Measurements from ENCODE around the gene DYSF. TPM values are rescaled to one million over a fixed set of nuclear protein-coding genes. Genes with fewer than 3 reads are reported as not detected.

Gene DYSF
- total RNA-seq, 4 donors from 2014 or later = 2.6 to 20.7 (median 12.7) TPM

DNA sequence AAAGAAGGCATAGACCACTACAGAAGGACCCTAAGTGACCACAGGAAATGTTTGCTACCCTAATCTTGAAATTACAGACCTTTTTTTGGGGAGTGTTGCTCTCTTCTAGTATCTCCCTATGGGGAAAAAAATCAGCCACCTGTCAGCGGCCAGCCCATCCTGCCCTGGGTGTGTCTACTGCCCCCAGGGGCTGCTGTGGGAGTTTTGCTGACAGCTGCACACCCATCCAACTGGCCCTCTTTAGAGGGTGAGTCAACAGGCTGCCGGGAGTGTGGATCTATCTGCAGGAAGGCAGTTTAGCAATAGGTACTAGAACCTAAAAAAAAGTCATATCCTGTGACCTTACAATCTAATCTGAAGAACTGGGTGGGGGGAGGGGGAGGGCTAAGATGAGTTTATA lies 796 bp upstream of the DYSF start:
- TF ChIP-seq POLR2A (IDR thresholded peaks at IDR 0.05) = no peak
- TF ChIP-seq, protein P1, sequence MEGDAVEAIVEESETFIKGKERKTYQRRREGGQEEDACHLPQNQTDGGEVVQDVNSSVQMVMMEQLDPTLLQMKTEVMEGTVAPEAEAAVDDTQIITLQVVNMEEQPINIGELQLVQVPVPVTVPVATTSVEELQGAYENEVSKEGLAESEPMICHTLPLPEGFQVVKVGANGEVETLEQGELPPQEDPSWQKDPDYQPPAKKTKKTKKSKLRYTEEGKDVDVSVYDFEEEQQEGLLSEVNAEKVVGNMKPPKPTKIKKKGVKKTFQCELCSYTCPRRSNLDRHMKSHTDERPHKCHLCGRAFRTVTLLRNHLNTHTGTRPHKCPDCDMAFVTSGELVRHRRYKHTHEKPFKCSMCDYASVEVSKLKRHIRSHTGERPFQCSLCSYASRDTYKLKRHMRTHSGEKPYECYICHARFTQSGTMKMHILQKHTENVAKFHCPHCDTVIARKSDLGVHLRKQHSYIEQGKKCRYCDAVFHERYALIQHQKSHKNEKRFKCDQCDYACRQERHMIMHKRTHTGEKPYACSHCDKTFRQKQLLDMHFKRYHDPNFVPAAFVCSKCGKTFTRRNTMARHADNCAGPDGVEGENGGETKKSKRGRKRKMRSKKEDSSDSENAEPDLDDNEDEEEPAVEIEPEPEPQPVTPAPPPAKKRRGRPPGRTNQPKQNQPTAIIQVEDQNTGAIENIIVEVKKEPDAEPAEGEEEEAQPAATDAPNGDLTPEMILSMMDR (IDR thresholded peaks at IDR 0.05) = no peak
- no peak overlapping the region for H3K4me3 ChIP-seq
- intact Hi-C loops (cut with DNase I; ENCODE audit: low total_unique reads) = no loop called here
- no peaks in the 10 kb centered on the region for H3K4me1 ChIP-seq
- peaks cover 0 to 4% of the 10 kb centered on the region in 2 donors for H3K27me3 ChIP-seq
- no peaks in the 10 kb centered on the region for H3K36me3 ChIP-seq
- no peaks in the 10 kb centered on the region for H3K9me3 ChIP-seq
- no peak for DNase-seq
- H3K27ac ChIP-seq = no peak overlapping the region

GRCh38 chr2:71454221-71455010 lies 1.1 kb downstream of the DYSF start:
- no peaks in the 10 kb centered on the region for H3K4me1 ChIP-seq
- TF ChIP-seq POLR2A (IDR thresholded peaks at IDR 0.05) = no peak
- TF ChIP-seq, protein P1 (IDR thresholded peaks at IDR 0.05) = no peak
- H3K27me3 ChIP-seq = peaks cover 0 to 4% of the 10 kb centered on the region in 2 donors
- intact Hi-C loops (cut with DNase I; ENCODE audit: low total_unique reads) = no loop called here
- no peak for DNase-seq
- H3K4me3 ChIP-seq = peak overlapping the region; percentile 8 to 10
- H3K9me3 ChIP-seq = no peaks in the 10 kb centered on the region
- H3K27ac ChIP-seq = no peak overlapping the region
- no peaks in the 10 kb centered on the region for H3K36me3 ChIP-seq

GRCh38 chr2:71455011-71455740 lies 1.8 kb downstream of the DYSF start:
- TF ChIP-seq POLR2A (IDR thresholded peaks at IDR 0.05) = no peak
- TF ChIP-seq, protein P1 (IDR thresholded peaks at IDR 0.05) = no peak
- DNase-seq = no peak
- no peaks in the 10 kb centered on the region for H3K36me3 ChIP-seq
- no peak overlapping the region for H3K27ac ChIP-seq
- no peaks in the 10 kb centered on the region for H3K4me1 ChIP-seq
- no peaks in the 10 kb centered on the region for H3K9me3 ChIP-seq
- no peak overlapping the region for H3K4me3 ChIP-seq
- intact Hi-C loops (cut with DNase I; ENCODE audit: low total_unique reads) = no loop called here
- peaks cover 0 to 4% of the 10 kb centered on the region in 2 donors for H3K27me3 ChIP-seq

DNA sequence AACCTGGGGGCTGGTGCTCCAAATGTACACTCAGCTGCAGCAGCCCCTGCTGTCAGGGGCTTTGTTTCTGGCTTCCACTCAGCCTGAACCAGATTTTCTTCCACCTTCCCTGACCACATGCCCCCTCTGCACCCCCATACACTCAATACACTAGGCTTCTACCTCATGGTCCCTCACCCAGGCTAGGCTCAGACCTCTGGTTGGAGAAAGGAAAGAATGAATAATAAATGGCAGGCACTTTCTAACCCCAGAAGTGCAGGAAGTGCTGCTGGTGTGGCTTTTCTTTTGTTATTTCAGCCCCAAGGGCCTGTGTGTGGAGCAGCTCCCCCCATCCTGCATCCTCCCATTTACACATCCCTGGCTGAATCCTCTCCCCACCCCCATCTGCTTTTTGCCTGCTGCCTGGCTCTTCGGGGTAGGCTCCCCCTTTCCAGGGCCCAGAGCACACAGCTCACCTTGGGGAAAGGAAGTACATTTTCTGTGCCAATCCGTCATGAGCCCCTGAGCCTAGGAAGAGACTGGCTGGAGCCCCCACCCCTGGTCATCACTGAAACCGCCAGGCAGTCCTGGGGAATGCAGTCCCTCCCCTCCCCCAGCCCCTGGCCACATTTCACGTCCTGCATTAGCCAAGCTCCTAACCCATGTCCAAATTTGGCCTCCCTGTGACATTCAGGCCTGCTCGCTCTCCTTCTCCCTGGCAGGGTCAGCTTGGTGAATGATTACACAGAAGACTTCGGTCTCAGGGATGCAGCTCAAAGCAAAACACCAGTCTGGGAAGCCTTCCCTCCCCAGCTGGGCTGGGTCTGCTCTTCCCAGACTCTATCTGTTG lies 2.6 kb downstream of the DYSF start:
- intact Hi-C loops (cut with DNase I; ENCODE audit: low total_unique reads) = no loop called here
- Histone ChIP-seq H3K4me3 (no peak overlapping the region), H3K27me3 (peaks cover 0 to 4% of the 10 kb centered on the region in 2 donors), H3K9me3 (no peaks in the 10 kb centered on the region), H3K36me3 (no peaks in the 10 kb centered on the region), H3K4me1 (no peaks in the 10 kb centered on the region), H3K27ac (no peak overlapping the region)
- no peak for DNase-seq
- no peak for TF ChIP-seq POLR2A (IDR thresholded peaks at IDR 0.05)
- TF ChIP-seq, protein P1 (IDR thresholded peaks at IDR 0.05) = no peak
